Neural crest cell (in vitro differentiated cells): Measurements from ENCODE around the gene HES3. TPM values are rescaled to one million over a fixed set of nuclear protein-coding genes. Genes with fewer than 3 reads are reported as not detected.
A peak's percentile ranks its signal among the peaks of the same experiment; 100 is the strongest.

Experiments used
- DNase-seq: peaks from one replicate; pipeline ENCODE4 v3.0.0; 2021; ENCODE audit warnings: low read depth, mixed read lengths, low spot score
- H3K27ac Mint-ChIP-seq: one replicate; pipeline ENCODE4 v1.8.0; 2021; ENCODE audit warnings: mild to moderate bottlenecking, mixed read lengths; ENCODE audit not compliant: unreplicated experiment
- H3K27me3 Mint-ChIP-seq: 2 replicates; pipeline ENCODE4 v1.8.0; 2021; ENCODE audit warnings: low read depth, mild to moderate bottlenecking, mixed read lengths
- H3K36me3 Mint-ChIP-seq: 2 replicates; pipeline ENCODE4 v1.8.0; 2021; ENCODE audit warnings: low read depth, mild to moderate bottlenecking, mixed read lengths
- H3K4me1 Mint-ChIP-seq: 2 replicates; pipeline ENCODE4 v1.8.0; 2021; ENCODE audit warnings: mixed read lengths
- H3K4me3 Mint-ChIP-seq: one replicate; pipeline ENCODE4 v1.8.0; 2021; ENCODE audit warnings: mild to moderate bottlenecking, mixed read lengths
- H3K9me3 Mint-ChIP-seq: 2 replicates; pipeline ENCODE4 v1.8.0; 2021; ENCODE audit warnings: mixed read lengths
- total RNA-seq: library from RNA; stranded (reverse); gene quantifications from 2 replicates; pipeline ENCODE4 v1.2.1, GENCODE V29; 2021
- TF ChIP-seq, protein P1 (sequence below): fragments of 200-600 bp; sonication (generic); conservative IDR thresholded peaks from 2 replicates; pipeline ENCODE4 v1.5.0; 2021; ENCODE audit warnings: antibody characterized with exemption, mild to moderate bottlenecking

The HES3 gene
- total RNA-seq, 1 donor from 2014 or later = 23.6 TPM

DNA sequence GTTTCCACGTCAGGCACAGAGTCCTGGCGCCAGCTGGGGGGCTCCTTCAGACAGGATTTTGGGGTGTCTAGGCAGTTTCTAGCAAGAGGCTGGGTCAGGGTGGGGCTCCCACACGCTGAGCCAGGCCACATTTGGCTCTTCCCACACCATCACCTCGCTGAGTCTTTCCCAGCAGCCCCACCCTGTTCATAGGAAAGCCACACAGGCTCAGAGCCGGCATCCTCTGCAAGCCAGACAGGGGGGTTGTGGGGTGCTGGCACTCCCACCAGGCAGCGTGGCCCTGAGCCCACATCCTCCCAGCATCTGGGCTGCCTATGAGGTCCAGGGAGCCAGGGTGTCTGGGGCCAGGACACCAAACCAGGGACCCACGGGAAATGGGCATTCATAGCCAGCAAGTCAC is 19.7 kb downstream of the HES3 start:
- Mint-ChIP-seq H3K27ac (no peak overlapping the region), H3K27me3 (no peaks in the 10 kb centered on the region), H3K4me1 (peaks cover 46% of the 10 kb centered on the region), H3K36me3 (no peaks in the 10 kb centered on the region), H3K4me3 (peak overlapping the region; percentile 65), H3K9me3 (no peaks in the 10 kb centered on the region)
- DNase-seq = no peak
- TF ChIP-seq, protein P1, sequence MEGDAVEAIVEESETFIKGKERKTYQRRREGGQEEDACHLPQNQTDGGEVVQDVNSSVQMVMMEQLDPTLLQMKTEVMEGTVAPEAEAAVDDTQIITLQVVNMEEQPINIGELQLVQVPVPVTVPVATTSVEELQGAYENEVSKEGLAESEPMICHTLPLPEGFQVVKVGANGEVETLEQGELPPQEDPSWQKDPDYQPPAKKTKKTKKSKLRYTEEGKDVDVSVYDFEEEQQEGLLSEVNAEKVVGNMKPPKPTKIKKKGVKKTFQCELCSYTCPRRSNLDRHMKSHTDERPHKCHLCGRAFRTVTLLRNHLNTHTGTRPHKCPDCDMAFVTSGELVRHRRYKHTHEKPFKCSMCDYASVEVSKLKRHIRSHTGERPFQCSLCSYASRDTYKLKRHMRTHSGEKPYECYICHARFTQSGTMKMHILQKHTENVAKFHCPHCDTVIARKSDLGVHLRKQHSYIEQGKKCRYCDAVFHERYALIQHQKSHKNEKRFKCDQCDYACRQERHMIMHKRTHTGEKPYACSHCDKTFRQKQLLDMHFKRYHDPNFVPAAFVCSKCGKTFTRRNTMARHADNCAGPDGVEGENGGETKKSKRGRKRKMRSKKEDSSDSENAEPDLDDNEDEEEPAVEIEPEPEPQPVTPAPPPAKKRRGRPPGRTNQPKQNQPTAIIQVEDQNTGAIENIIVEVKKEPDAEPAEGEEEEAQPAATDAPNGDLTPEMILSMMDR = no peak

- DNase-seq = no peak
- H3K4me3 Mint-ChIP-seq = no peak overlapping the region
- no peaks in the 10 kb centered on the region for H3K27me3 Mint-ChIP-seq
- TF ChIP-seq, protein P1 = no peak
- H3K9me3 Mint-ChIP-seq = no peaks in the 10 kb centered on the region
- H3K4me1 Mint-ChIP-seq = peaks cover 50% of the 10 kb centered on the region
- no peaks in the 10 kb centered on the region for H3K36me3 Mint-ChIP-seq
- no peak overlapping the region for H3K27ac Mint-ChIP-seq
These were observed 21.2 kb downstream of the HES3 start for GRCh38 chr1:6265151-6265550.

GRCh38 chr1:6266641-6267040 is 22.7 kb downstream of the HES3 start:
- H3K9me3 Mint-ChIP-seq = no peaks in the 10 kb centered on the region

GRCh38 chr1:6267686-6268322 is 23.8 kb downstream of the HES3 start:
- H3K36me3 Mint-ChIP-seq = no peaks in the 10 kb centered on the region
- H3K27ac Mint-ChIP-seq = peak overlapping the region; percentile 8
- H3K27me3 Mint-ChIP-seq = no peaks in the 10 kb centered on the region
- H3K4me1 Mint-ChIP-seq = peaks cover 66% of the 10 kb centered on the region
- no peak for DNase-seq
- H3K4me3 Mint-ChIP-seq = peak overlapping the region; percentile 38
- TF ChIP-seq, protein P1 = no peak
- H3K9me3 Mint-ChIP-seq = no peaks in the 10 kb centered on the region

More at GRCh38 chr1:6266641-6267040, 22.7 kb downstream of the HES3 start:
- H3K4me1 Mint-ChIP-seq = peaks cover 62% of the 10 kb centered on the region
- H3K4me3 Mint-ChIP-seq = peak overlapping the region; percentile 47
- DNase-seq = no peak
- TF ChIP-seq, protein P1 = no peak
- no peaks in the 10 kb centered on the region for H3K27me3 Mint-ChIP-seq
- no peaks in the 10 kb centered on the region for H3K36me3 Mint-ChIP-seq
- no peak overlapping the region for H3K27ac Mint-ChIP-seq

DNA sequence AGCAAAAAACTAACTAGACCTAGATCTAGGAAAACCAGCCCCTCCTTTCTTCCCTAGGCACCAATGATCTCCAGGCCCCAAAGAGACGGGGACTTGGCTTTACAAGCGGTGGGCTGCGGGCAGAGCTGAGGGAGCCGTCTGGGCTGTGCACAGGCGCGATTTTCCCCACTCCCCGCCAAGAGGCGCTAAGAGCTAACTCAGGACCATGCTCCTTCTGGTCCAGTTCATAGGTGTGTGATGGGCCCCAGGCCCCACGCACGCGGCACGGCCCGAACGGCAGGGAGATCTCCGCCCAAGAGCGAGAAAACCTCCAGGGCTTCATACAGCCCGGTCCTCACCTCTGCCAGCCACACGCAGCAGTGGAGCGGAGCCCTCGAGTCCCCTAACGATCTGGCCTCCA is 24.4 kb downstream of the HES3 start:
- Mint-ChIP-seq H3K27me3 (no peaks in the 10 kb centered on the region), H3K4me3 (peak overlapping the region; percentile 38), H3K4me1 (peaks cover 72% of the 10 kb centered on the region), H3K27ac (no peak overlapping the region), H3K9me3 (no peaks in the 10 kb centered on the region), H3K36me3 (no peaks in the 10 kb centered on the region)
- TF ChIP-seq, protein P1 = no peak
- DNase-seq = no peak
